ENCODE data around the gene FSD1L. TPM values are rescaled to one million over a fixed set of nuclear protein-coding genes. Genes with fewer than 3 reads are reported as not detected.

The FSD1L gene
- total and polyA plus RNA-seq, 2 of the 13 experiments (the other 11 are each of a cell fraction or from before 2014, with no cell fraction given) = 4.1 to 5.1 TPM

DNA sequence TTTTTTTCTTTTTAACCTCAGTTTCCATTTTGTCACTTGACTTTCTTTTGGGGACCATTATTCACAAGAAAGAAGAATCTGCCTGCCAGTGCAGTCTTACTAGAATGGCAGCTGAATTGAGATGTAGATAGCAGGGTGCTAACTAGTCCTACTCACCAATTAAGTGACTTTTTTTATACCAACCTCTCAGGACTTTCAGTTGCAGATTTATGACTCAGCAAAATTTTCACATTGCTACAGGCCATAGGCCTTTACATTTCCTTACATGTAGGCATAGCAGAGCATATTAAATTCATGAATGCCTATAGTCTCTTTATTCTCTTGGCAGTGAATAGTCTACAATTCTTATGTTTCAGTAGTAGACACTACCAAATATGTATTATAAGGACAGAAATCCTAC lies 56.0 kb downstream of the FSD1L start:
- no peak overlapping the region for H3K27ac ChIP-seq (ENCODE audit: extremely low read length, insufficient read depth, low read length)
- no peak overlapping the region for H3K4me2 ChIP-seq (ENCODE audit: low read depth, low read length)
- FAIRE-seq (no peak), ATAC-seq (no peak), DNase-seq (ENCODE audit: low spot score) (no peak)
- in situ Hi-C loops (cut with HindIII; ENCODE audit: extremely low pct_ligation_motif_present, low pct_unique_long_range_greater_than_20kb) (no loop called here), intact Hi-C loops (cut with micrococcal nuclease; ENCODE audit: unreplicated experiment) (no loop called here)
- no peaks in the 10 kb centered on the region for H3K27me3 ChIP-seq (ENCODE audit: control insufficient read depth in 1 of 2, insufficient read depth in 2 of 2, low read length in 2 of 2)
- no peak overlapping the region for H2AFZ ChIP-seq (ENCODE audit: low read length)
- no peaks in the 10 kb centered on the region for H3K9me3 ChIP-seq (ENCODE audit: low read length)
- BruUV-seq (replicated peaks) = no TSS peak
- H3K4me1 ChIP-seq (ENCODE audit: insufficient read depth, low read length) = peaks cover 29% of the 10 kb centered on the region
- H3K4me3 ChIP-seq (replicated peaks in 1 of 3; ENCODE audit: insufficient read depth in 1 of 3, low read depth in 2 of 3, low read length in 3 of 3) = no peak overlapping the region
- POLR2A ChIA-PET = no interaction called here
- TF ChIP-seq NFE2L2 (IDR thresholded peaks at IDR 0.05; ENCODE audit: low read length) (peak; percentile 95), HNRNPL (IDR thresholded peaks at IDR 0.05; ENCODE audit: low read depth, low read length) (no peak), ZNF878 (CRISPR knock-in tag; IDR thresholded peaks at IDR 0.05) (no peak), MAFF (IDR thresholded peaks at IDR 0.05; ENCODE audit: low read depth, low read length) (peak; percentile 85), ZNF703 (CRISPR knock-in tag; IDR thresholded peaks at IDR 0.05; ENCODE audit: borderline replicate concordance) (no peak), ZFP1 (CRISPR knock-in tag; IDR thresholded peaks at IDR 0.05) (no peak), MAFK (conservative IDR thresholded peaks at IDR 0.05 in 1 of 2, IDR thresholded peaks at IDR 0.05 in 1 of 2; ENCODE audit: low read length in 2 of 2) (peak; percentile 90)
- no peaks in the 10 kb centered on the region for H4K20me1 ChIP-seq (ENCODE audit: insufficient read depth, low read length)
- CTCF ChIA-PET (ENCODE audit: low intra/inter-chr PET ratio, low total read pairs) = no interaction called here
- H3K9ac ChIP-seq (ENCODE audit: insufficient read depth, low read depth, low read length) = no peak overlapping the region
- no peaks in the 10 kb centered on the region; a peak in 2 of 5 replicates for H3K36me3 ChIP-seq (replicated peaks in 1 of 2; ENCODE audit: control insufficient read depth in 1 of 2, insufficient read depth in 2 of 2, low read length in 2 of 2)
- H3K79me2 ChIP-seq (ENCODE audit: insufficient read depth, low read length) = peaks cover 9% of the 10 kb centered on the region

DNA sequence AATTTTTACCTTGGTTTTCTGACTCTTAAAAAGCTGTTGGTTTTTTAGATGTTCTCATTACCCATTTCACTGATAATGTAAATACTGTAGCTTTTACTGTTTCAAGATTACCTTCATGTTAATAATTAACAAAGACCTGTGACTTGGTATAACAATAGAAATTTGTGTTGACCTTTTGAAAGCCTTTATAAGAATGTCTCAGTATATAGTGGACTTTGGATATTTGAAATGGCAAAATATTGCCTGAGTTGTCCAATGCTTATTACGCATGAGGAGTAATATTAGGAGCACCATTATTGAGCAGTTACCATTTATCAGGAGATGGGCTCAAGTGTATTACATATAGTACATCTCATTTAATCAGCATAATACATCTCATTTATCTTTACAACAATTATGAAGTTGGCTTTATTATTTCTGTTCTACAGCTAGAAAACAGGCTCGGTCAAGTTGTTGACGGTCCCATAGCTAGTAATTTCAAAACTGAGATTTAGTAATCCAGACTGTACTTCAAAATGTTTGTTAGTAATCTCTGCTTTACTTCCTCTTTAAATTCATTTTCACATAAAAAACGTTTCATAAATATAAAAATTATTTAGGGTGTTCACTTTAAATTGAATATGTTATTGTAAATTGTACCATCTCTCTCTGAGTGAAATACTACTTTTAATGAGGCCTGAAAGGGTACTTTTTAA lies 59.4 kb downstream of the FSD1L start:
- peak; percentile 78 for ATAC-seq
- peak overlapping the region; percentile 54; the same call in 1 of the 2 replicates for H3K4me2 ChIP-seq (ENCODE audit: low read depth, low read length)
- TF ChIP-seq NCOR1 (IDR thresholded peaks at IDR 0.05; ENCODE audit: borderline replicate concordance, low read length) (peak; percentile 63), NR2F2 (IDR thresholded peaks at IDR 0.05; ENCODE audit: borderline replicate concordance, low read depth) (no peak), NR2F6 (IDR thresholded peaks at IDR 0.05) (no peak; the same call in none of the 2 replicates), NR2F6 (CRISPR knock-in tag; IDR thresholded peaks at IDR 0.05) (peak; percentile 34; the same call in 1 of the 2 replicates), EP300 (IDR thresholded peaks at IDR 0.05; ENCODE audit: low read depth in 2 of 2, low read length in 2 of 2) (peak in 1 of 2 experiments; percentile 51; a peak in 1 of 4 replicates), EP300 (CRISPR knock-in tag; IDR thresholded peaks at IDR 0.05; ENCODE audit: borderline replicate concordance) (no peak), RCOR2 (CRISPR knock-in tag; IDR thresholded peaks at IDR 0.05) (peak; percentile 47; the same call in 1 of the 2 replicates), ZNF652 (CRISPR knock-in tag; IDR thresholded peaks at IDR 0.05; ENCODE audit: borderline replicate concordance, low read depth) (0 out of 2 replicates have a peak, but pooled peaks have one; percentile 15), NCOA2 (CRISPR knock-in tag; IDR thresholded peaks at IDR 0.05) (0 out of 2 replicates have a peak, but pooled peaks have one; percentile 21)
- TF ChIP-seq, protein P1, sequence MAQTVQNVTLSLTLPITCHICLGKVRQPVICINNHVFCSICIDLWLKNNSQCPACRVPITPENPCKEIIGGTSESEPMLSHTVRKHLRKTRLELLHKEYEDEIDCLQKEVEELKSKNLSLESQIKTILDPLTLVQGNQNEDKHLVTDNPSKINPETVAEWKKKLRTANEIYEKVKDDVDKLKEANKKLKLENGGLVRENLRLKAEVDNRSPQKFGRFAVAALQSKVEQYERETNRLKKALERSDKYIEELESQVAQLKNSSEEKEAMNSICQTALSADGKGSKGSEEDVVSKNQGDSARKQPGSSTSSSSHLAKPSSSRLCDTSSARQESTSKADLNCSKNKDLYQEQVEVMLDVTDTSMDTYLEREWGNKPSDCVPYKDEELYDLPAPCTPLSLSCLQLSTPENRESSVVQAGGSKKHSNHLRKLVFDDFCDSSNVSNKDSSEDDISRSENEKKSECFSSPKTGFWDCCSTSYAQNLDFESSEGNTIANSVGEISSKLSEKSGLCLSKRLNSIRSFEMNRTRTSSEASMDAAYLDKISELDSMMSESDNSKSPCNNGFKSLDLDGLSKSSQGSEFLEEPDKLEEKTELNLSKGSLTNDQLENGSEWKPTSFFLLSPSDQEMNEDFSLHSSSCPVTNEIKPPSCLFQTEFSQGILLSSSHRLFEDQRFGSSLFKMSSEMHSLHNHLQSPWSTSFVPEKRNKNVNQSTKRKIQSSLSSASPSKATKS (CRISPR knock-in tag; IDR thresholded peaks at IDR 0.05) = no peak

More for the DNA sequence above, 59.4 kb downstream of the FSD1L start:
- Histone ChIP-seq H3K9ac (ENCODE audit: insufficient read depth, low read depth, low read length) (no peak overlapping the region), H3K27ac (ENCODE audit: extremely low read length, insufficient read depth, low read length) (peak overlapping the region; percentile 30), H3K4me1 (ENCODE audit: insufficient read depth, low read length) (peaks cover 21% of the 10 kb centered on the region), H3K9me3 (ENCODE audit: low read length) (no peaks in the 10 kb centered on the region), H2AFZ (ENCODE audit: low read length) (no peak overlapping the region), H3K79me2 (ENCODE audit: insufficient read depth, low read length) (peaks cover 9% of the 10 kb centered on the region), H3K36me3 (replicated peaks in 1 of 2; ENCODE audit: control insufficient read depth in 1 of 2, insufficient read depth in 2 of 2, low read length in 2 of 2) (no peaks in the 10 kb centered on the region; a peak in 2 of 5 replicates), H3K4me3 (replicated peaks in 1 of 3; ENCODE audit: insufficient read depth in 1 of 3, low read depth in 2 of 3, low read length in 3 of 3) (no peak overlapping the region; a peak in 1 of 6 replicates), H3K27me3 (ENCODE audit: control insufficient read depth in 1 of 2, insufficient read depth in 2 of 2, low read length in 2 of 2) (no peaks in the 10 kb centered on the region), H4K20me1 (ENCODE audit: insufficient read depth, low read length) (no peaks in the 10 kb centered on the region)
- POLR2A ChIA-PET = no interaction called here
- peak; percentile 84 for DNase-seq (ENCODE audit: low spot score)
- BruUV-seq (replicated peaks) = no TSS peak
- 75% methylated on average over 4 of the region's 4 CpGs for WGBS (ENCODE audit: low lambda C conversion rate)
- FAIRE-seq = no peak
- CTCF ChIA-PET (ENCODE audit: low intra/inter-chr PET ratio, low total read pairs) = no interaction called here
- intact Hi-C loops (cut with micrococcal nuclease; ENCODE audit: unreplicated experiment) (no loop called here), in situ Hi-C loops (cut with HindIII; ENCODE audit: extremely low pct_ligation_motif_present, low pct_unique_long_range_greater_than_20kb) (no loop called here)

All from HepG2 (cell line).